Esophagus mucosa (tissue), 1 donor: ENCODE results near the gene GABBR1. TPM values are rescaled to one million over a fixed set of nuclear protein-coding genes. Genes with fewer than 3 reads are reported as not detected.
A peak's percentile ranks its signal among the peaks of the same experiment; 100 is the strongest.

Source experiments
- ATAC-seq: fragments of 200-7000 bp; cut with Tn5 transposase; one replicate; pipeline ENCODE4 v1.9.1; 2020
- total RNA-seq: library from RNA; stranded (reverse); gene quantifications from one replicate; pipeline ENCODE4 v1.2.4, GENCODE V29; 2023
- donor health status: DM: yes; HTN: yes; CAD: no.

GABBR1 gene
- total RNA-seq, 1 donor from 2014 or later: 7.7 TPM

GRCh38 chr6:29652198-29652584, 19.2 kb upstream of the GABBR1 start:
- ATAC-seq: no peak

GRCh38 chr6:29651413-29652197, 18.6 kb upstream of the GABBR1 start:
- ATAC-seq: no peak

- ATAC-seq: peak; percentile 98
These were observed 17.0 kb upstream of the GABBR1 start for GRCh38 chr6:29649701-29650673.

GRCh38 chr6:29647927-29648642, 15.1 kb upstream of the GABBR1 start:
- no peak for ATAC-seq

GRCh38 chr6:29641430-29642148, 8.6 kb upstream of the GABBR1 start:
- ATAC-seq: peak; percentile 83

- no peak for ATAC-seq
These were observed 4.3 kb upstream of the GABBR1 start for GRCh38 chr6:29637247-29637646.

- peak; percentile 2 for ATAC-seq
These were observed 537 bp upstream of the GABBR1 start for GRCh38 chr6:29633534-29633905.

- ATAC-seq: peak; percentile 38
These were observed 887 bp downstream of the GABBR1 start for GRCh38 chr6:29631860-29632731.

GRCh38 chr6:29631209-29631810, 1.7 kb downstream of the GABBR1 start:
- ATAC-seq: no peak

GRCh38 chr6:29630315-29630714, 2.7 kb downstream of the GABBR1 start:
- no peak for ATAC-seq

GRCh38 chr6:29629571-29629970, 3.4 kb downstream of the GABBR1 start:
- no peak for ATAC-seq

- peak; percentile 53 for ATAC-seq
These were observed 4.3 kb downstream of the GABBR1 start for GRCh38 chr6:29628419-29629281.

GRCh38 chr6:29627755-29628418, 5.1 kb downstream of the GABBR1 start:
- peak; percentile 7 for ATAC-seq

- peak; percentile 4 for ATAC-seq
These were observed 5.8 kb downstream of the GABBR1 start for GRCh38 chr6:29626948-29627754.

- no peak for ATAC-seq
These were observed 7.5 kb downstream of the GABBR1 start for GRCh38 chr6:29625337-29625930.

GRCh38 chr6:29624520-29624961, 8.4 kb downstream of the GABBR1 start:
- no peak for ATAC-seq

GRCh38 chr6:29620630-29621029, 12.4 kb downstream of the GABBR1 start:
- no peak for ATAC-seq
